Stimulated activated CD4-positive, alpha-beta T cell treated with anti-CD3 and anti-CD28 coated beads, Interleukin-1b, Interleukin-23, amount 100 ng/mL, for 24 hours (primary cell): Measurements from ENCODE around the gene NECTIN4.
A peak's percentile ranks its signal among the peaks of the same experiment; 100 is the strongest.

Source experiments
- DNase-seq, 4 experiments: peaks; one replicate each; pipeline ENCODE4 v3.0.0-alpha.2; 2020; ENCODE audit warnings: low read depth in 4 of 4, low spot score in 1 of 4

NECTIN4 gene

DNA sequence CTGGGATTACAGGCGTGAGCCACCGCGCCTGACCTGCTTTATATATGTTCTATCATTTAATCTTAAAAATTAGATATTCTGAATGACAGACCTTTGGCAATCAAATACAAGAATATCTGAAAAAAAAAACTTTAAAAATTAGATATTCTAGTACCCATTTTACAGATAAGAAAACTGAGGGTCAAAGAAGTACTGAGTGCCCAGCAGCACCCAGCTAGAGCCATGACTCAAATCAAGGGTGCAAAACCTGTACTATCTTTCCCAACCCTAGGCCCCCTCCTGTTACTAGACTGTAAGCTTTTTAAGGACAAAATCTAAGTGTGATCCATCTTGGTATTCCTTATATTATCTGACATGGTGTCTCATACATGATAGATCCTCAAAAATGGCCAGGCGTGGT lies 27.9 kb downstream of the NECTIN4 start:
- no peak for DNase-seq

GRCh38 chr1:161059293-161059692 lies 30.1 kb downstream of the NECTIN4 start:
- no peak for DNase-seq

GRCh38 chr1:161054805-161055204 lies 34.6 kb downstream of the NECTIN4 start:
- DNase-seq: no peak

- no peak for DNase-seq
These were observed 35.1 kb downstream of the NECTIN4 start for GRCh38 chr1:161054232-161054631.

DNA sequence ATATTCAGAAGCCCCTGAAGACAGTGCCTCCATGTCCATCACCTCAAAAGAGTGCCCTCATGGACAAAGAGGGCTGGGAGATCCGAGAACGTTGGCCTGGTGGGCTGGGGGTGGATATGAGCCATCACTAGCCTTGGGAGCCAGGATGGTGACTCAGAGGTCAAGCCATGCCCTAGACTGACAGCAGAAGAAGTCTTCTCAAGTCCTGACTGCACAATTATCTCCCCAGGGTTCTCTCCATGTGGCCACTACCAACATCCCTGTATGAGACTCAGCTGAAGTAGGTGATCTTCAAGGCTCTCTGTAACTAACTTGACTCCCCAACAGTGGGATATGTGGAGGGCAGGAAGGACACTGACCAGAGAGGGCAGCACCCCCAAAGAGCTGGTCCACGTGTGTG lies 36.5 kb downstream of the NECTIN4 start:
- DNase-seq: no peak

GRCh38 chr1:161051219-161051618 lies 38.1 kb downstream of the NECTIN4 start:
- DNase-seq: no peak

GRCh38 chr1:161048949-161049722 lies 40.2 kb downstream of the NECTIN4 start:
- no peak for DNase-seq

- no peak for DNase-seq
These were observed 41.6 kb downstream of the NECTIN4 start for GRCh38 chr1:161047436-161048420.

DNA sequence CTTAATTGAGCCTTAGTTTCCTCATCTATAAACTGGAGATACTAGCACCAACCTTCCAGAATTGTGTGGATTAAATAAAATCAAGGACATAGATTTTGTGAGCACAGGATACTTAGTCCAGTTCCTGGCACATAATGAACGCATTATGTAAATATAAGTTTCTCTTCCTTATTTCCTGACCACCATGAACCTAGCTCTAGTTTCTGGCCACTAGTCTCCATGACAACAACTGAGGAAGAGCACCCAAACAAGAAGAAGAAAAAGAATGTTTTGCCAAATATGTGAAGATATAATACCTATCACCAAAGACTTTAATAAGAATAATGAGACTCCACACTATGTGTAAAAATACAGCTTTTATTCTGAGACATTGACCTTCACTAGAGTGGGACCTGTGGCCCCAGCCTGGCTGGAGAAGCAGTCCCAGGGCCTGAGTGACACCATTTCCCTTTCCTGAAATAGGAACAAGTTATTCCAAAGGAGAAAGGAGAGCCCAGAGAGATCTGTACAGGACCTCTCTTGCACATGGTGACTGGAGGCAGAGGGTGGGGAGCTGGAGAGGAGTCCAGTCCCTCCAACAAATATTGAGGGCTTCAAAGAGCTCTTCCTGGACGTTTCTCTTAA lies 42.6 kb downstream of the NECTIN4 start:
- no peak for DNase-seq

- DNase-seq: peak; percentile 67 to 88 (median 82)
These were observed 43.4 kb downstream of the NECTIN4 start, which contains the start of gene USF1 for GRCh38 chr1:161045736-161046604. TSS of gene USF1 (minus strand) at chr1:161045977. CDS start at chr1:161043275, 2,702 bp downstream.

DNA sequence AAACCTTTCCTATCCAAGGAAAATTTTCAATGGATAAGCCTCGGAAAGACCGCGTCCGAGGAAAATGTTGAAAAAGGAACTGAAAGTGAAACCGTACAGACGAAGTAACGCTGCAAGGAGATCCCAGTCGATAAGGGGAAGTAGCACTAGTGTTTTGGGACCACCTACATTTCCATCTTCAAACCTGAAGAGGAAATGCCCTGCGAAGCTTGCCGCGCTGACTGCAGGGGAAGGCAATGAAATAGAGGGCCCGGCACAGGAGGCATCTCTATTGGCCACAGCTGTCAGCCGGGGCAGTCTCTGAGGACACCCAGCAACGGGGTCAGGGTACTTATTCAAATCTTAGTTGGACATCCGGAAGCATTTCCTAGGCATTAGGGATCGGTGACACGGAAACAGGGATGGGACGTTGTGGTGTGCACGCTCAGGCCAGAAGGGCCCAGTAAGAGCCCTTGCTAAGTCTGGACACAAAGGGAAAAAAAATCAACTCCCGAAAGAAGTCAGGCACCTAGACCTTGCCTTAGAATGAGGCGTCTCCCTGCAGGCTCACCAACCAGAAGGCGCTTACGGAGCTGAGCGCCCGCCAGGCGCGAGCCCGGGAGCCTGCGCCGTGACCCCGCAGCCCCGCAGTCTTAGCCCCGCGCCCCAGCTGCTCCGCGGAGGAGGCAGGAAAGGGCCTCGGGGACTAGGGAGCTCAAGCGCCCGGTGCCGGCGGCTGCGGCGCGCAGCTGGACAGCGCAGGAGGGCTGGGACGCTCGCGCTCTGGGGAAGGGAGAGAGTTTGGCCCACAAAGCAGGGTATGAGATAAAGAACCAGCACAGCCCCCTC lies 44.2 kb downstream of the NECTIN4 start:
- peak in 1 of 4 experiments; percentile 24 for DNase-seq

GRCh38 chr1:161044535-161044907 lies 44.8 kb downstream of the NECTIN4 start:
- no peak for DNase-seq

- no peak for DNase-seq
These were observed 49.8 kb downstream of the NECTIN4 start for GRCh38 chr1:161039546-161039945.

- no peak for DNase-seq
These were observed 50.2 kb downstream of the NECTIN4 start for GRCh38 chr1:161039154-161039545.

DNA sequence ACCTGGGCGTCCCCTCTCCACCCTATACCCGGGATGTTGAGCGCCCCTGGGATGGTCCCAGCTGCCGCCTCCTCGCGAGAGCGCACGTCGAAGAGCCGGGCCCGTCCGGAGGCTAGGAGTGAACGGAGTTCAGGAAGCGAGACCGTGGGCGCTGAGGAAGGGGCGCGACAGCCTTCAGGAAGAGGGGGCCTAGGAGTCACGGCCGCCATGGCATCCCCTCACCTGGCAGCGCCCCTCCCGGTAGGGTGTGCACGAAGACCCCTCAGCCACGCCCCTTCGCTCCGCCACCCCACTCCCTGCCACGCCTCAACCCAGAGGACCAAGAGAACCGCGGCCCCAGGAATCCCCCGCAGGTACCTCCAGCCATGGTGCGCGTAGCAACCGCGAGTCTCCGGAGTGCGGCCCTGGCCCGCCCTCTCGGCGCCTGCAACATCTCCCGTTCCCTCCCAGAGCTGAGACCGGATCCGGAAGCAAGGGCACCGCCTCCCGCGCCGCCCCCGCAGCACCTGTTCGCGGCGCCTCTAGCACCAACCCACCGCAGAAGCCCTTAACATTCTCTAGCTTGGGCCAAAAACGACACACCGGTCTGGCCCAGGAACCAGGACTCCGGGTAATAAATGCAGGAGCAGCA lies 50.7 kb downstream of the NECTIN4 start, which contains the start of gene TSTD1:
TSS of gene TSTD1 (minus strand) at position 442 of the 631 bp plus-strand sequence. CDS start at position 367, 75 bp downstream.
- DNase-seq: peak; percentile 48 to 81 (median 72)

- no peak for DNase-seq
These were observed 51.5 kb downstream of the NECTIN4 start for GRCh38 chr1:161037661-161038522.

- DNase-seq: no peak
These were observed 55.6 kb downstream of the NECTIN4 start for GRCh38 chr1:161033751-161034150.

DNA sequence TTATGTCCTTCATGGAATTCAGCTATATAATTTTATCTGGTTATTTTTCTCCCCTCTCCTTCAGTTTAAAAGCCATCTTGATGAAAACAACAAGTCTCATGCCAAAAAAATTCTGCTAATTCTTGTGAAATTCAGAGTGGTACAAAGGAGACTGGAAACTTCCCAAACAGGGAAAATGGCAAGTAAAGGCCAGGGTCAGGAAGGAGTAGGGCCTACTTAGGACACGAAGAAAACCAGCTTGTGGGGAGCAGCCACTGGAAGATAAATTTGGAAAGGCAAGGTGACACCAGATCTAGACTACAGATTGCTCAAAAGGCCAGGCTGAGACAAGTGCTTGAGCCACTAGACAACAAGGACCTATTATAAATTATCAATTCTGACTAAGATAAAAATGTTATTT lies 56.9 kb downstream of the NECTIN4 start:
- no peak for DNase-seq
